Measurements from ENCODE around the gene EVC2.

DNA sequence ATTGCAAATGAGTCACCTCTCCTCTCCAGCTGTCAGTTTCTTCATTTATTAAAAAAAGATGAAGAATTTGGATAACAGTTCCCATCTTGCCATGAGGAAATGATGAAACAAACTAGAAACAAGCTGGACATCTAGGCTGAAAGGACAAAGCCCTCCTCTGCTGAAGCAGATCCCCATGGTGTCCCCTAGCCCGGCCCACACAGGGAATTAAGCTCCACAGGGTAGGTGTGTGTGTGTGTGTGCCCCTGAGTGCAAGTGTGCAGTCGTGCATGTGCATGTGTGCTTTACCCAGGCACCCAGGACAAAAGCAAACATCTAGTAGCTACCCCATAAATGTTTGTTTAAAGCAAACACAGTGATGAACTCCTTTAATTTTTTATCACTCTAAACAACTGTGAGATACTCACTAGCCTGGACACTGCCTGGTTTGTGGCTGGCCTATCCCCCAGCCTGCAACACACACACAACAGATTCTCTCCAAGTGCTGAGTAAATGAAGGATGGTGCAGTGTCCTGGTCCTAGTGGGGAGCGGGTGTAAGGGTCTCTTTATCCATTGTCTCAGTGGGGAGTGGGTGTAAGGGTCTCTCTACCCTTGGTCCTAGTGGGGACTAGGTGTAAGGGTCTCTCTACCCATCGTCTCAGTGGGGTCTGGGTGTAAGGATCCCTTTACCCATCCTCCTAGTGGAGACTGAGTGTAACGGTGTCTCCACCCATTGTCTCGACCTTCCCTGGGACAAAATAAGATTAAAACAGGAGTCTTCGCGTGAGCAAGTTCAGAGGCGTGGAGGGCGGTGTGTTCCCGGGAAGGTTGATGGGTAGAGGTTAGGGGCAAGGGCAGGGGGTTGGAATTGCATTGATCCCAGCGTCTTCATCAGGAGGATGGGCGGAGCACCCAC lies 2.0 kb upstream of the EVC2 start:
- TF ChIP-seq, protein P1, sequence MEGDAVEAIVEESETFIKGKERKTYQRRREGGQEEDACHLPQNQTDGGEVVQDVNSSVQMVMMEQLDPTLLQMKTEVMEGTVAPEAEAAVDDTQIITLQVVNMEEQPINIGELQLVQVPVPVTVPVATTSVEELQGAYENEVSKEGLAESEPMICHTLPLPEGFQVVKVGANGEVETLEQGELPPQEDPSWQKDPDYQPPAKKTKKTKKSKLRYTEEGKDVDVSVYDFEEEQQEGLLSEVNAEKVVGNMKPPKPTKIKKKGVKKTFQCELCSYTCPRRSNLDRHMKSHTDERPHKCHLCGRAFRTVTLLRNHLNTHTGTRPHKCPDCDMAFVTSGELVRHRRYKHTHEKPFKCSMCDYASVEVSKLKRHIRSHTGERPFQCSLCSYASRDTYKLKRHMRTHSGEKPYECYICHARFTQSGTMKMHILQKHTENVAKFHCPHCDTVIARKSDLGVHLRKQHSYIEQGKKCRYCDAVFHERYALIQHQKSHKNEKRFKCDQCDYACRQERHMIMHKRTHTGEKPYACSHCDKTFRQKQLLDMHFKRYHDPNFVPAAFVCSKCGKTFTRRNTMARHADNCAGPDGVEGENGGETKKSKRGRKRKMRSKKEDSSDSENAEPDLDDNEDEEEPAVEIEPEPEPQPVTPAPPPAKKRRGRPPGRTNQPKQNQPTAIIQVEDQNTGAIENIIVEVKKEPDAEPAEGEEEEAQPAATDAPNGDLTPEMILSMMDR (IDR thresholded peaks at IDR 0.05; ENCODE audit: low read depth, low read length): peak; percentile 39
- TF ChIP-seq EZH2phosphoT487 (IDR thresholded peaks at IDR 0.05; ENCODE audit: low read depth): no peak

All from OCI-LY3 (cell line).